ENCODE results near the gene PRKCE.

GRCh38 chr2:45849491-45850283, 198.2 kb downstream of the PRKCE start:
- TF ChIP-seq CTCF (conservative IDR thresholded peaks at IDR 0.05; ENCODE audit: low read length), result no peak
- no peak for TF ChIP-seq EZH2phosphoT487 (IDR thresholded peaks at IDR 0.05; ENCODE audit: borderline replicate concordance, low read depth, low read length)

Data from OCI-LY7 (cell line).